SU-DHL-6 (cell line): ENCODE data around the gene ETS1.

Experiments
- EZH2phosphoT487 ChIP-seq: fragments of 200-600 bp; sonication (generic), shearing (Covaris generic); conservative IDR thresholded peaks from 2 replicates; pipeline ENCODE4 v1.6.1; 2018; ENCODE audit warnings: mild to moderate bottlenecking, antibody characterized with exemption, low read length, moderate library complexity, mixed read lengths
- TF ChIP-seq, protein P1 (sequence below): fragments of 200-600 bp; sonication (generic); IDR thresholded peaks from one replicate; pipeline ENCODE4 v1.5.1; 2017; ENCODE audit warnings: antibody characterized with exemption, mild to moderate bottlenecking, low read length, moderate library complexity; ENCODE audit not compliant: insufficient read depth, poor library complexity, severe bottlenecking

DNA sequence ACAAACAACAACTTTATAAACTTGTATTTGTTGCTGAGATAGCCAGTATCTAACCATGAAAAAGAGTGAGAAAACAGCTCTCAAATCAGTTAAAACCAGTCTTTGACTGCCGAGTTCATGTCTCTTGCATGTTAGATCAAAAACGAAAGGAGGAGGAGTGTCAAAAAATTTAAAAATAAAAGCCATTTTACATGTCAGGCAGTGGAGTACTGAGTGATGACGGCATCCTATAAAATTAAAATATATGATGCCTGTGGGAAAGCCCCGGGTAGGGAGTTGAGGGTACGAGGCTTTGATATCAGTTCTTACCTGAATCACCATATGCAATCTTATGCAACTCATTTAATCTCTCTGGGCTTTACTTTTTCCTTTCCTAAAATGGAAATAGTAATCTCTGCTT lies 117.3 kb downstream of the ETS1 start:
- TF ChIP-seq, protein P1, sequence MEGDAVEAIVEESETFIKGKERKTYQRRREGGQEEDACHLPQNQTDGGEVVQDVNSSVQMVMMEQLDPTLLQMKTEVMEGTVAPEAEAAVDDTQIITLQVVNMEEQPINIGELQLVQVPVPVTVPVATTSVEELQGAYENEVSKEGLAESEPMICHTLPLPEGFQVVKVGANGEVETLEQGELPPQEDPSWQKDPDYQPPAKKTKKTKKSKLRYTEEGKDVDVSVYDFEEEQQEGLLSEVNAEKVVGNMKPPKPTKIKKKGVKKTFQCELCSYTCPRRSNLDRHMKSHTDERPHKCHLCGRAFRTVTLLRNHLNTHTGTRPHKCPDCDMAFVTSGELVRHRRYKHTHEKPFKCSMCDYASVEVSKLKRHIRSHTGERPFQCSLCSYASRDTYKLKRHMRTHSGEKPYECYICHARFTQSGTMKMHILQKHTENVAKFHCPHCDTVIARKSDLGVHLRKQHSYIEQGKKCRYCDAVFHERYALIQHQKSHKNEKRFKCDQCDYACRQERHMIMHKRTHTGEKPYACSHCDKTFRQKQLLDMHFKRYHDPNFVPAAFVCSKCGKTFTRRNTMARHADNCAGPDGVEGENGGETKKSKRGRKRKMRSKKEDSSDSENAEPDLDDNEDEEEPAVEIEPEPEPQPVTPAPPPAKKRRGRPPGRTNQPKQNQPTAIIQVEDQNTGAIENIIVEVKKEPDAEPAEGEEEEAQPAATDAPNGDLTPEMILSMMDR: no peak
- TF ChIP-seq EZH2phosphoT487: no peak
